Measurements from ENCODE around the gene KRT86. TPM values are rescaled to one million over a fixed set of nuclear protein-coding genes. Genes with fewer than 3 reads are reported as not detected.

Gene KRT86
- 0.22 TPM in 1 of 2 replicates, not detected in the other for total RNA-seq (2012; rRNA removed)

- Histone ChIP-seq H3K4me1 (ENCODE audit: control insufficient read depth, insufficient read depth, low read length) (peaks cover 23% of the 10 kb centered on the region), H3K4me2 (ENCODE audit: low read length) (no peak within 1 kb of the TSS), H3K4me3 (ENCODE audit: low read length) (no peak within 1 kb of the TSS), H3K9me3 (replicated peaks; ENCODE audit: low read length) (no peaks in the 10 kb centered on the region), H3K27me3 (ENCODE audit: control insufficient read depth, insufficient read depth, low read length) (no peaks in the 10 kb centered on the region), H3K9ac (ENCODE audit: low read depth, low read length) (no peak within 1 kb of the TSS), H3K36me3 (ENCODE audit: insufficient read depth, low read length) (no peaks in the 10 kb centered on the region)
Observed at GRCh38 chr12:52274521-52275120, at the start of gene KRT86. Gene KRT86 (plus strand): TSS chr12:52274645. CDS start chr12:52301917, 27,272 bp downstream.

GRCh38 chr12:52225752-52226151 is 48.7 kb upstream of the KRT86 start:
- Histone ChIP-seq H3K9ac (ENCODE audit: low read depth, low read length) (no peak overlapping the region), H3K4me2 (ENCODE audit: low read length) (no peak overlapping the region), H3K9me3 (replicated peaks; ENCODE audit: low read length) (peaks cover 5% of the 10 kb centered on the region), H3K4me3 (ENCODE audit: low read length) (no peak overlapping the region), H3K36me3 (ENCODE audit: insufficient read depth, low read length) (no peaks in the 10 kb centered on the region), H3K27me3 (ENCODE audit: control insufficient read depth, insufficient read depth, low read length) (no peaks in the 10 kb centered on the region), H3K4me1 (ENCODE audit: control insufficient read depth, insufficient read depth, low read length) (peaks cover 52% of the 10 kb centered on the region)

- Histone ChIP-seq H3K9me3 (replicated peaks; ENCODE audit: low read length) (peaks cover 5% of the 10 kb centered on the region), H3K4me2 (ENCODE audit: low read length) (no peak overlapping the region), H3K27me3 (ENCODE audit: control insufficient read depth, insufficient read depth, low read length) (no peaks in the 10 kb centered on the region), H3K4me1 (ENCODE audit: control insufficient read depth, insufficient read depth, low read length) (peaks cover 55% of the 10 kb centered on the region), H3K9ac (ENCODE audit: low read depth, low read length) (no peak overlapping the region), H3K4me3 (ENCODE audit: low read length) (no peak overlapping the region), H3K36me3 (ENCODE audit: insufficient read depth, low read length) (no peaks in the 10 kb centered on the region)
Observed at GRCh38 chr12:52226446-52226845, 48.0 kb upstream of the KRT86 start.

- Histone ChIP-seq H3K36me3 (ENCODE audit: insufficient read depth, low read length) (no peaks in the 10 kb centered on the region), H3K4me1 (ENCODE audit: control insufficient read depth, insufficient read depth, low read length) (peaks cover 53% of the 10 kb centered on the region), H3K4me3 (ENCODE audit: low read length) (no peak overlapping the region), H3K27me3 (ENCODE audit: control insufficient read depth, insufficient read depth, low read length) (no peaks in the 10 kb centered on the region), H3K9ac (ENCODE audit: low read depth, low read length) (no peak overlapping the region), H3K4me2 (ENCODE audit: low read length) (no peak overlapping the region), H3K9me3 (replicated peaks; ENCODE audit: low read length) (peaks cover 5% of the 10 kb centered on the region)
Observed at GRCh38 chr12:52227606-52228166, 46.8 kb upstream of the KRT86 start.

- H3K4me2 ChIP-seq (ENCODE audit: low read length): no peak overlapping the region
- H3K4me3 ChIP-seq (ENCODE audit: low read length): no peak overlapping the region
- H3K9ac ChIP-seq (ENCODE audit: low read depth, low read length): no peak overlapping the region
- H3K27me3 ChIP-seq (ENCODE audit: control insufficient read depth, insufficient read depth, low read length): no peaks in the 10 kb centered on the region
- H3K9me3 ChIP-seq (replicated peaks; ENCODE audit: low read length): peaks cover 5% of the 10 kb centered on the region
- no peaks in the 10 kb centered on the region for H3K36me3 ChIP-seq (ENCODE audit: insufficient read depth, low read length)
- H3K4me1 ChIP-seq (ENCODE audit: control insufficient read depth, insufficient read depth, low read length): peaks cover 47% of the 10 kb centered on the region
Observed at GRCh38 chr12:52228366-52228765, 46.1 kb upstream of the KRT86 start.

- no peak overlapping the region for H3K9ac ChIP-seq (ENCODE audit: low read depth, low read length)
- H3K27me3 ChIP-seq (ENCODE audit: control insufficient read depth, insufficient read depth, low read length): no peaks in the 10 kb centered on the region
- peaks cover 42% of the 10 kb centered on the region for H3K4me1 ChIP-seq (ENCODE audit: control insufficient read depth, insufficient read depth, low read length)
- no peak overlapping the region for H3K4me2 ChIP-seq (ENCODE audit: low read length)
- peaks cover 5% of the 10 kb centered on the region for H3K9me3 ChIP-seq (replicated peaks; ENCODE audit: low read length)
- H3K36me3 ChIP-seq (ENCODE audit: insufficient read depth, low read length): no peaks in the 10 kb centered on the region
- no peak overlapping the region for H3K4me3 ChIP-seq (ENCODE audit: low read length)
Observed at GRCh38 chr12:52228931-52229330, 45.5 kb upstream of the KRT86 start.

GRCh38 chr12:52229836-52230343 is 44.6 kb upstream of the KRT86 start:
- Histone ChIP-seq H3K4me1 (ENCODE audit: control insufficient read depth, insufficient read depth, low read length) (peaks cover 40% of the 10 kb centered on the region), H3K9ac (ENCODE audit: low read depth, low read length) (peak overlapping the region; percentile 74), H3K4me3 (ENCODE audit: low read length) (peak overlapping the region; percentile 16), H3K4me2 (ENCODE audit: low read length) (peak overlapping the region; percentile 23), H3K9me3 (replicated peaks; ENCODE audit: low read length) (no peaks in the 10 kb centered on the region), H3K36me3 (ENCODE audit: insufficient read depth, low read length) (no peaks in the 10 kb centered on the region), H3K27me3 (ENCODE audit: control insufficient read depth, insufficient read depth, low read length) (no peaks in the 10 kb centered on the region)

GRCh38 chr12:52230364-52231281 is 43.8 kb upstream of the KRT86 start:
- Histone ChIP-seq H3K4me1 (ENCODE audit: control insufficient read depth, insufficient read depth, low read length) (peaks cover 47% of the 10 kb centered on the region), H3K27me3 (ENCODE audit: control insufficient read depth, insufficient read depth, low read length) (no peaks in the 10 kb centered on the region), H3K9me3 (replicated peaks; ENCODE audit: low read length) (no peaks in the 10 kb centered on the region), H3K4me3 (ENCODE audit: low read length) (peak overlapping the region; percentile 13), H3K9ac (ENCODE audit: low read depth, low read length) (peak overlapping the region; percentile 83), H3K4me2 (ENCODE audit: low read length) (peak overlapping the region; percentile 60), H3K36me3 (ENCODE audit: insufficient read depth, low read length) (no peaks in the 10 kb centered on the region)

GRCh38 chr12:52231305-52232202 is 42.9 kb upstream of the KRT86 start:
- H3K4me2 ChIP-seq (ENCODE audit: low read length): peak overlapping the region; percentile 60
- no peaks in the 10 kb centered on the region for H3K36me3 ChIP-seq (ENCODE audit: insufficient read depth, low read length)
- peaks cover 52% of the 10 kb centered on the region for H3K4me1 ChIP-seq (ENCODE audit: control insufficient read depth, insufficient read depth, low read length)
- H3K4me3 ChIP-seq (ENCODE audit: low read length): no peak overlapping the region
- no peaks in the 10 kb centered on the region for H3K27me3 ChIP-seq (ENCODE audit: control insufficient read depth, insufficient read depth, low read length)
- H3K9ac ChIP-seq (ENCODE audit: low read depth, low read length): peak overlapping the region; percentile 83
- H3K9me3 ChIP-seq (replicated peaks; ENCODE audit: low read length): no peaks in the 10 kb centered on the region

- Histone ChIP-seq H3K9ac (ENCODE audit: low read depth, low read length) (peak overlapping the region; percentile 83), H3K4me3 (ENCODE audit: low read length) (no peak overlapping the region), H3K9me3 (replicated peaks; ENCODE audit: low read length) (no peaks in the 10 kb centered on the region), H3K4me1 (ENCODE audit: control insufficient read depth, insufficient read depth, low read length) (peaks cover 52% of the 10 kb centered on the region), H3K4me2 (ENCODE audit: low read length) (no peak overlapping the region), H3K27me3 (ENCODE audit: control insufficient read depth, insufficient read depth, low read length) (no peaks in the 10 kb centered on the region), H3K36me3 (ENCODE audit: insufficient read depth, low read length) (no peaks in the 10 kb centered on the region)
Observed at GRCh38 chr12:52232203-52232673, 42.2 kb upstream of the KRT86 start.

Data from skeletal muscle satellite cell (primary cell).